NOMO-1 treated with dmso at 0.1 percent for 144 hours (cell line): Measurements from ENCODE around the gene AXL.
"Not testable (repeated sequence)": the region's sequence is repeated elsewhere in the genome, so short reads cannot be mapped to it uniquely, and the experiment has no call there.

Source experiments
- DNase-seq: peaks from one replicate; lab custom pipeline; 2025; ENCODE audit not compliant: unreplicated experiment; lab: John Stamatoyannopoulos, UW

AXL gene

DNA sequence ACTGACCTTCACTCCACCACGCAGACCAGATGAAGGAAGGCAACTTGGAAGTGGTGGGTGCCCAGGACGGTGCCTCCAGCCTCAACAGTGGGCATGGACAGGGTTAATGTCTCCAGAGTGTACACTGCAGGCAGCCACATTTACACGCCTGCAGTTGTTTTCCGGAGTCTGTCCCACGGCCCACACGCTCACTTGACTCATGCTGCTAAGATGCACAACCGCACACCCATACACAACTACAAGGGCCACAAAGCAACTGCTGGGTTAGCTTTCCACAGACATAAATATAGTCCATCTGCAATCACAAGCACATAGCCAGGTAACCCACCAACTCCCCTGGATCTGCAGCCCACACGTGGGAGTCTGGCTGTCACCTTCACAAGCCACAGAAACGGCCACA lies 12.6 kb upstream of the AXL start:
- DNase-seq, result no peak

DNA sequence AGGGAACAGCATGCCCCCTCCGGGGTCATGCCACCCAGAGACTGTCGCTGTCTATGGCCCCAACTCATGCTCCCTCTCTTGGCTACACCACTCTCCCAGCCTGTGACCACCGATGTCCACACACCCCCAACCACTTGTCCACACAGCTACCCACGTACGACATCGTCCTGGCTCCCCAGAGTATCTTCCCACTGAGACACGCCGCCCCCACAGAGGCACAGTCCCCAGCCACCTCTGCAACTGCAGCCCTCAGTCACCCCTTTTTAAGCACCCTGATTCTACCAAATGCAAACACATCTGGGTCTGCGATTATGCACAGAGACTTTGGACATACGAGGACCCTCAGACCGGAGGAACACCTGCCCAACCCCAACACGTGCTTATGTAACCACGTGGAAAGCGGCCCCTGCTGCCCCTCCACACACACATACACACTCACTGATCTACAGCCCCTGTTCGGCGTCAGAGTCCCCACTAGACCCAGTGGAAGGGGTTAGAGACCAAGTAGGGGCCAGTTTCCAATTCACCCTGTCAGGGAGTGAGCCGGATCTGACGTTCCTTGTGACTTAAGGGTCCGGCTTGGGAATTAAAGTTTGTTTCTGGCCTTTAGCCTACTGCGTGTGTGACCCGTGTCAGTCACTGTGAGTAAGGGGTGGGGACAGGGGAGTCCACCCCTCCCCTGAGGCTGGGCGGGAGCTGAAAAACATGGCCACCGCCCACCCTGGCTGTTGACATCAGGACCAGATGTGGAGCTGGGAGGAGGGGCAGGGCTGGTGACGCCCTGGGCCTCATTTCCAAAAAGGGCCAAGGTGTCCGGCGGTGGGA lies 11.9 kb upstream of the AXL start:
- no peak for DNase-seq

DNA sequence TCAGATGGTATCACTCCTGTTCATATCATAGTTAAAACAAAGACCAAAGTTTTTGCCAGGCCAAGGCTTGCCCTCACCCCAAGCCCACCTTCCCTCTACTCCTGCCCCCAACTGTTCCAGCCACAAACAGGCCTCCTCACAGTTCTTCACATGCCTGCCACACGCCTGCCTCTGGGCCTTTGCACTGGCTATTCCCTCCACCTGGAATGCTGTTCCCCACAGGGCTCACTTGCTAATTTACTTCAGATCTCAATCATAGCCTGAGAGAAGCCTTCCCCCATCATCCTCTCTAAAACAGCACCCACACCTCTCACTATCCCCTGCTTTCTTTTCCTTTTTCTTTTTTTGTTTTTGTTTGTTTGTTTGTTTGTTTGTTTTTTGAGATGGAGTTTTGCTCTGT lies 4.9 kb upstream of the AXL start:
- DNase-seq, result no peak

GRCh38 chr19:41217741-41218140 lies 1.3 kb upstream of the AXL start:
- no peak for DNase-seq

- DNase-seq, result no peak
These were observed 791 bp upstream of the AXL start for GRCh38 chr19:41218249-41218614.

DNA sequence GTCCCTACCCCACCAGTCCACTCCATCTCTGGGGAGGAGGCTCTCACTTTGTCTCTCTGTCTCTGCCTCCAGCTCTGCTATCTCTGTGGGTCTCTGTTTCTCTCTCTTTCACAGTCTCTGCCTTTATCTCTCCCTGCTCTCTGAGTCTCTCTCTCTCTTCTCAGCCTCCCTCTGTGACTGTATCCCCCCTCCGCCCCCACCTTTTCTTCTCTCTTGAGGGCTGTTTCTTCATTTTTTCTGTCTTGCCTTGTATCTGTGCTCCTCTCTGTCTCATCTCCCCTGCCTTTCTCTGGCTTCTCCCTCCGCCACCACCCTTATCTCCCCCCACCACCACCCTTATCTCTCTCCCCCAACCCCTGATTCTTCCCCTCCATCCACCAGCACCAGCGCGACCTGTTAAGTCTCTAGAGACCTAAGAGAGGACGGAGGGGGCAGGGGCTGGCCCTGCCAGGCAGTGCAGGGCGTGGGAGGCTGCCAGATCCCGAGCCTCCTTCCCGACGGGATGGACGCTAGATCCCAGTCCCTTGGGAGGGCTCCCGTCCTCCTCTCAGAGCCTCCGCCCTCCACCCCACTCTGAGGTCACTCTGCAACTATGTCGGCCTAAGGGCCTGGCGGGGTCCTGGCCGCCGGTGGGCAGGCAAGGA lies 1.0 kb downstream of the AXL start:
- DNase-seq, result no peak

GRCh38 chr19:41220811-41221210 lies 1.8 kb downstream of the AXL start:
- no peak for DNase-seq

- DNase-seq, result no peak
These were observed 2.6 kb downstream of the AXL start for GRCh38 chr19:41221514-41222205.

DNA sequence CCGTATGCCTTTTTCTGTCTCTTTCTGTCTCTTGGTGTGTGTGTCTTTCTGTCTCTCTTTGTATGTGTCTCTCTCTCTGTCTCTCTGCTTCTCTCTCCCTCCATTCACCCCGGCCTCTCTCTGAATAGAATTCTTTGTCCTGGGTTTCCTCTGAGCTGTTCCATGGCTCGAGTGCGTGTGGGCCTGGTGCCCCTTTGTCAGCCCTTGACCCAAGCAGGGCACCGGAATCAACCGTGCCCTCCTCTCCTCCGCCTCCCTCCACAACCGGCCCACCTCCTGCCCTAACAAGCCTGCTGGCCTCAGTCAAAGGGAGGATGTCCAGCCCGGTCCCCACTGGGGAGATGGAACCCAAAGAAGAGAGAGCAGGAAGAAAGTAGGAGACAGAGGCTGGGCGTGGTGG lies 3.2 kb downstream of the AXL start:
- DNase-seq, result no peak

GRCh38 chr19:41223431-41224234 lies 4.6 kb downstream of the AXL start:
- DNase-seq, result no peak

DNA sequence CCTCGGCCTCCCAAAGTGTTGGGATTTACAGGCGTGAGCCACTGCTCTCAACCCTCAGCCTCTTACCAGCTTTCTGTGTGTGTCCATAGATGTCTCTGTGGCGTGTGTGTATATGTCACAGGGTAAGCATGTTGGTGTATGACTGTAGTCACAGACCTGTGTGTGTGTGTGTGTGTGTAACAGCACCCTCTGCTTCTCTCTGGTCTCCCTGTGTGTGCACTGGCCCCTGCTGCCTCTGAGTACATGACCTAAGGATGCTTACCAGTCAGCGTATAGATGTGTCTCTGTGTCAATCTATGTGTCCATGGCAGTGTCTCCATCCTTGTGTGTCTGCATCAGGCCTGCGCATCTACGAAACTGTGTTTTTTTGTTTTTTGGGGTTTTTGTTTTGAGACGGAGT lies 5.6 kb downstream of the AXL start:
- no peak for DNase-seq

GRCh38 chr19:41225238-41226052 lies 6.4 kb downstream of the AXL start:
- DNase-seq, result no peak

DNA sequence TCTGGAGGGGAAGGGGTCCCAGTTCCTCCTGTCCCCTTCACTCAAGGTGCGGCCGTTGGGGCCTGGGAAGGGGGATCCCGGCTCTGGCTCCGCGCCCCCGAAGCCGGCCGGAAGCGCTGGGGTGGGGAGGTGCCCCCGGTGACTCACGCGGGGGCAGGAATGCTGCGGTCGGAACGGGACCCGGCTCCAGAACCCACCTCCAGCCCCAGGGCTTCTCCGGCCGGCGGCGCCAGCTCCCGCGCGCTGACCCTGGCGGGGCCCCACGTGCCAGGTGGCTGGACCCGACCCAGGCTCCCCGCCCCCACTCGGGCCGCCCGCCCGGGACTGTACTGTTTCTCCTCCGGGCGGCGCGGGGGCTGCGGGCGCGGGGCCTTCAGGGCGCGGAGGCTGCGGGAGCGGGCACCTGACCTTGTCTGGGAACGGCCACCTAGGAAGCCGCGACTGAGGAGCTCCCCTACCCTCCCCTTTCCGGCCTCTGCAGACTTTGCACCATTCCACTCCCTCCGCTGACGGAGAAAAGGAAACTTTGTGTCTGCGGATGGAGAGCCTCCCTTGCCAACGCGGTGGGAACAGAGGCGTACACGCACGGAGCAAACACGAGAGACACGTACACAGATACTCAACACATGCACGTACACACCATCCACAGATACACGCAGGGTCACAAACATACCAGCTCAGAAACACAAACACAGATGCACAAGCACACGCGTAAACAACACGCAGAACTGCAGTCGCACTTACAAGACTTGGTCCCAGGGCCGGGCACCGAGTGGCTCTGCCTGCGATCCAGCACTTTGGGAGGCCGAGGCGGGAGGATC lies 7.2 kb downstream of the AXL start:
- no peak for DNase-seq

DNA sequence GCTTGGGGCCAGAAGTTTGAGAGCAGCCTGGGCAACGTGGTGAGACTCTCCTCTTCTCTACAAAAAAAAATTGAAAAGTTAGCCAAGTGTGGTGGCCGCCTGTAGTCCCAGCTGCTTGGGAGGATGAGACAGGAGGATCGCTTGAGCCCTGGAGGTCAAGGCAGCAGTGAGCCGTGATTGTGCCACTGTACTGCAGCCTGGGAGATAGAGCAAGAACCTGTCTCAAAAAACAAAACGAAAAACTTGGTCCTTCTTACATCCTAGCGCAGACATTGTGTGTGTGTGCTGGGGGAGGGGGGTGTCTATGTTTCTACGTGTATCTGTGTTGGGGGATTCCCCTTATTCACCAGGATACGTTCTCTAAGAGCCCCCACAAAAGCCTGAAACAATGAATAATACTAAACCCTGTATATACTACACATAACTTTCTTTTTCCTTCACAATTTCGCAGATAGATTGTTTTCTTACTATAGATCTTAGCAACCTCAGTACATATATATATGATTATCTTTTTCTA lies 7.9 kb downstream of the AXL start:
- DNase-seq, result no peak

DNA sequence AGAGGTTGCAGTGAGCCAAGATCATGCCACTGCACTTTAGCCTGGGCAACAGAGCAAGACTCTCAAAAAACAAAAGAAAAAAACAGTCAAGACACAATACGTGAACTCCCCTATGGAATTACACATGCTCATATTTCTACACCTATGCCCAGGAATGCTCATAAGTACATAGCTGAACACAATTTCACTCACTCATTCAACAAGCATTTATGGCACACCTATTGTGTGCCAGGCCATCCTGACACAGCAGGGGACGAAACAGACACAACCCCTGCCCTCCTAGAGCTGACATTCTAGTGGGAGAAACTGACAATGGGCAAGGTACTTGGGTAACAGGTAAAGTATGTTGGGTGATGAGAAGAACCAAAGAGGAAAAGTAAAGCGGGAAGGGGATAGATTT lies 9.5 kb downstream of the AXL start:
- DNase-seq, result no peak

DNA sequence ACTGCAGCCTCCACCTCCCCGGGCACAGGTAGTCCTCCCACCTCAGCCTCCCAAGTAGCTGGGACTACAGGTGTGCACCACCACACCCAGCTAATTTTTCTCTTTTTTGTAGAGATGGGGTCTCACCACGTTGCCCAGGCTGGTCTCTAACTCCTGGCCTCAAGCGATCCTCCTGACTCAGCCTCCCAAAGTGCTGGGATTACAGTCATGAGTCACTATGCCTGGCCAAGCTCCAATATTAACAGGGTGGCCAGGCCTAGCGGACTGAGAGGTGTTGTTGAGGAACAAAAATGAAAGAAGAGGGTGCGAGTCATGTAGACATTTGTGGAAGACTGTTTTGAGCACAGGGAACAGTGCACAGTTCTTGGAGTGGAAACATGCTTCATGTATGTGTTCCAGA lies 10.3 kb downstream of the AXL start:
- not testable (repeated sequence) for DNase-seq

DNA sequence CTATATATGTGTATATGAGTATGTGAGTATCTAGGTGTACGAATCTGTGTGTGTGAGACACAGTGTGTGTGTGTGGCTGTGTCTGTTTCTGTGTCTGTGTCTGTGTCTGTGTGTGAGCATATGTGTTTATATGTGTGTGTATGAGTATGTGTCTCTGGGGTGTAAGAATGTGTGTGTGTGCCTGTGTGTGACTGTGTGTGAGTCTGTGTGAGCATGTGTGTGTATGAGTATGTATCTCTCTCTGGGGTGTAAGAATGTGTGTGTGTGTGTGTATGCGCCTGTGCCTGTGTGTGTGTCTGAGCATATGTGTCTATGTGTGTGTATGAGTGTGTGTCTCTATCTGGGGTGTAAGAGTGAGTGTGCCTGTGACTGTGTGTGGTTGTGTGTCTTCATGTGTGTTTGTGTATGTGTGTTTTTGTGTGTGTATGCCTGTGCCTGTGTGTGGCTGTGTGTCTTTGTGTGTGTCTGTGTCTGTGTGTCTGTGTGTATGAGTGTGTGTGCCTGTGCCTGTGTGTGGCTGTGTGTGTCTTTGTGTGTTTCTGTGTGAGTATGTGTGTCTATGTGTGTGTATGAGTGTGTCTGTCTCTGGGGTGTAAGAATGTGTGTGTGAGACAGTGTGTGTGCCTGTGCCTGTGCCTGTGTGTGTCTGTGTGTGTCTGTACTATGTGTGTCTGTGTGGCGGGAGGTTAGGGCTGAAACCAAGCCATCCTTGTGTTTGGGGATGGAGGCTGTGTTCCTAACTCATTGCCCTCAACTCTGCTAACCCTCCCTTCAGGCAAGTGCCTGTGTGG lies 11.2 kb downstream of the AXL start:
- no peak for DNase-seq

- DNase-seq, result no peak
These were observed 13.7 kb downstream of the AXL start for GRCh38 chr19:41232686-41233085.
